Effector CD8-positive, alpha-beta T cell (primary cell): ENCODE results near the gene NFIA.
A peak's percentile ranks its signal among the peaks of the same experiment; 100 is the strongest.
"Not testable (repeated sequence)": the region's sequence is repeated elsewhere in the genome, so short reads cannot be mapped to it uniquely, and the experiment has no call there.

ENCODE experiments used
- DNase-seq: peaks from one replicate; lab custom pipeline; 2025; lab: John Stamatoyannopoulos, UW

Gene NFIA

DNA sequence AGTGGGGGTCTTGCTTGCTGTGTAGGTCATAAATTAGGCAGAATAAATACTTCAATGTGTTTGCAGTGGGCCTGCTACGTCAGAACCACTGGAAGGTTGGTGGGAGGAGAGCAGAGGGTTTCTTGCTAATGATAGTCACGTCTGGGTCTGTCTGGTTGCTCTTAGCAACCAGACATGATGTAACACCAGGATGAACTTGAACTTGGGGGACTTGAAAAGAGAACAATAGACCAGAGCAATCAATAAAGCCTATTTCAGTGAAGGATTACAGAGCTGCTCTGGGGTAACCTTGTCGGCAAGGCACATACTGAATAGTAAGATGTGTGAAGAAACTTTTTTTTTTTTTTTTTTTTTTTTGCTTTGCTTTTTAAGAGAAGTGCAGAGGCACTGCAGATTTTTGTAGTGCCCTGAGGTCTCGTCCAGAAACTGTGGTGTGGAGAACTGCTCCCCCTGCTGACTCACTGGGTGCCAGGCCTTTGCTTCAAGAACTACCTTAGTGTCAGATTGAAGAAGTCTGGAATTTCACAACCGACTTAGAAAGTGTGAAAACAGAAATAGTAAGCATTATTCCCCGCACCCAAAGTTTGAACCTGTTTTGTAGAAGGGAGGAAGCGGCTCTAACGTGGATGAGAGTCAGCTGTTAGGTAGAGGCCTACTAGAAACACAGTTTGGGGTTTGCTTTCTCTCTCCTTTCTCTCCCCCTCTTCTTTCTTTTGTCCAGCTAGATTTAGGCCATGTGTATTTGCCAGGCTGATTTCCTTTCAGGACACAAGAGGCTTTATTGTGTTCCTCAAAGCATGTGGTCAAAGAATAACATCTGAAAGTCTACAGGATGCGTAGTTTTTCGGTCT, 371.0 kb downstream of the NFIA start:
- peak; percentile 30 for DNase-seq

DNA sequence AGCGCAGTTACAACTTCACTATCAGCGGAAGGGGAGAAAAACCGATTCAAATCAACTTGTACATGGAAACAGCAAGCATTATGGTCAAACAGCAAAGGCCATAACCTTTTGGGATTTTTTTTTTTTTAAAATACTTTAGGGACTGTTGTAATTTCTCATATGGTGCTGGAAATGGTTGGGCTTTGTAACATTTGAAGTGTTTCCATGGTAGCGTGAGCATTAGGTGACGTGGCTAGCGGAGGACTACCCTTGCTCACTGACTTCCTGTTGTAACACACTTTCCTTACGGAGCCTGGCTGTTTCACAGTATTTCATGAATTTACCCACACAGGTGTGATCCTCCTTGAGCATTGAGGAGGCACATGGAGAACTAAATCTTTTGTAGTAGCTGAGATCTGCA, 373.0 kb downstream of the NFIA start:
- DNase-seq = no peak

- no peak for DNase-seq
Measured at GRCh38 chr1:61457526-61458040, 375.2 kb downstream of the NFIA start.

- no peak for DNase-seq
Measured at GRCh38 chr1:61459345-61459744, 377.0 kb downstream of the NFIA start.

DNA sequence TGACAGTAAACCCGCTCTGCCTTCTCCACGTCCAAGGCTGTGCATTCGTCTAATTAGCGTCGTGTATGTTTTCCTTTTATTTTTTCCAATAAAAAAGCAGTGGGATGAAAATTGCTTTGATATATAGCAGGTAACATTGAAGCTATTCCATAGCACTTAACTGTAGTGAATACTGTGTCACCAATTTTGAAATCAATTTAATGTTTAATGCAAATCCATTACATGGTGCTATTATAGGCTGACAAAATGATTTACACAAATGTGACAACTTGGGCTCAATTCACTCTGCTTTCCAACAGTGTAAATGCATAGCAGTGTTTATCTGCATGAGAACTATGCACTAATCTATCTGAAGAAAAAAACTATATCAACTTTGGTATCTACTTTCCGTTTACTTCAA, 377.8 kb downstream of the NFIA start:
- DNase-seq = no peak

- DNase-seq = no peak
Measured at GRCh38 chr1:61461406-61462384, 379.3 kb downstream of the NFIA start.

- DNase-seq = no peak
Measured at GRCh38 chr1:61462628-61463027, 380.3 kb downstream of the NFIA start.

GRCh38 chr1:61463220-61463619, 380.9 kb downstream of the NFIA start:
- no peak for DNase-seq

- not testable (repeated sequence) for DNase-seq
Measured at GRCh38 chr1:61467836-61468235, 385.5 kb downstream of the NFIA start.

GRCh38 chr1:61469365-61469764, 387.0 kb downstream of the NFIA start:
- DNase-seq = no peak

- no peak for DNase-seq
Measured at GRCh38 chr1:61472876-61473275, 390.5 kb downstream of the NFIA start.

- DNase-seq = no peak
Measured at GRCh38 chr1:61474269-61474817, 392.0 kb downstream of the NFIA start.

DNA sequence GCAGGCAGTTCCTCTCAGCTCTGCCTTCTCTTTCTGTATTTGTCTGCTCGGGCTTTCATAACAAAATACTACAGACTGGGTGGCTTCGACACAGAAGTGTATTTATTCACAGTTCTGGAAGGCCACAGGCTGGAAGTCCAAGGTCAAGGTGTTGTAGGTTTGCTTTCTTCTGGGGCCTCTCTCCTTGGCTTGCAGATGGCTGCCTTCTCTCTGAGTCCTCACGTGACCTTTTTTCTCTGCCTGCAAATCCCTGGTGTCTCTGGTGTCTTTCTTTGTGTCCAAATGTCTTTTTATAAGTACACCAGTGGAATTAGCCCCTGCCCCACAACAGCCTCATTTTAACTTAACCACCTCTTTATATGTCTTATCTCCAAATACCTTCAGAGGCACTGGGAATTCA, 392.6 kb downstream of the NFIA start:
- DNase-seq = no peak

- no peak for DNase-seq
Measured at GRCh38 chr1:61477301-61477700, 394.9 kb downstream of the NFIA start.

GRCh38 chr1:61480273-61480935, 398.0 kb downstream of the NFIA start:
- DNase-seq = no peak

DNA sequence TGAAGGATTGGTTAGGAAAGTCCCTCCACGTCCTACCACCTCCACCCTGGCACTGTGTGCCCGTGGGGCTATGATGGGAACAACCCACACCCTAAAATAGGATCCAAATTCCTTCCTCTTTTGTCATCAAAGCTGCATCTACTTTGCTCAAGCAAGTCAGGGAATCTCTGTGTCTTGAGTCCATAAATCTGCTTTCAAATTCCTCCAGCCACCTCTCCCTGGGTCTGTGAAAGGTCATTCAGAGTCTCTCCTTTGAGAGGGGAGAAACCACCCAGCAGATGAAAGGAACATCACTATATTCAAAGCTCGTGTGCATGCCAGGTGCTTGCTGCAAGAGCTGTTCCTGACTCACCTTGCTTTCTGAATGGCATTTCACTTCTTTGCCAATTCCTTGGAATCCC, 399.0 kb downstream of the NFIA start:
- DNase-seq = no peak

GRCh38 chr1:61482170-61482734, 399.9 kb downstream of the NFIA start:
- DNase-seq = no peak

DNA sequence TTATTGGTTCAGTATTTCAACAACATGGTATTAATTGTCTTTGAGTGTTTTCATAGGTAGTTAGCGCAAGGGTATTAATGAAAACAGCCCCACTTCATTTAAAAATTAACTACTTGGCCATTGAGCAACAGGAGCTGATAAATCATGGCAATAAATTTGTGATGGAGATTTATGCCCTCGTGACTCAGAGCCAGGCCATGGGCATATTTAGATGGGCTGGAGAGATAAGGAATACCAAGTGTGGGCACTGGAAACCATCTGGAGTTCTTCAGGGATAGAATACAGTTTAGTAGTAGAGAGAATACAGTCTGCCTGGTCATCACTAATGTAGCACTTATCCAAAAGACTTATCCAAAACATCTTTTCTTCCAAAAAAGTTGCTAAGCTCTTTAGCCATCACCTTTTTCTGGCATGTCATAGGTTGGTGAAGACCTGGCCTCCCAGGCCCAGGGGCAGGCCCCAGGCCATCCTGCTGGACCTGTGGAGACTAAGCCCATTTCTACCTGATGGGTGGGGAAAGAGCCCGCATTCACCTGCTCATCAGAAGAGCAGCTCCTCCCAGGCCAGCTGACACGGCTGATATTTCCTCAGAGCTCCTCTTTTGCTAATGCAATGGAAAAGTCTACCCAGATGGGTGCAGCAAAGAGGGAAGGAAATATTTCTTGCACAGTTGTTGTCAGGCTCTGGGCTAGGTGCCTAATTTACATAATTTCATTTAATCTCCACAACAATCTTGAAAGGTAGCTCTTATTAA, 404.6 kb downstream of the NFIA start:
- DNase-seq = no peak

DNA sequence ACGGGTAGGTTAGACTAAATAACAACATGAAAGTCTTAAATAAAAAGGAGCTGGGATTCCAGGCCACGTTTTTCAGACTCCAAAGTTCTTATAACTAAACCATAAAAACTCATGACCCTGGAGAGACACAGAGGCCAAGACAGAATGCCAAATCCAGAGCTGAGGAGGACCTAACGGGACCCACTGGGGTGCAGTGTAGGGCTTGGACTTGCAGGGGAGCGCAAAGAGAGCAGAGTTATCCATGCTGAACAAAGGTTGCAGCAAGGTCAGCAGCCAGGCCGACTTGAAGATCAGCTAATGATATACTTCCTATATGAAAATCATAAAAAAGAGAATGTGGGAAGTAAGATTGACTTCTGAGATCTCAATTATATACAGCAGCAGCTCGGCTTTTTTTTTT, 405.4 kb downstream of the NFIA start:
- no peak for DNase-seq

- DNase-seq = no peak
Measured at GRCh38 chr1:61490924-61491323, 408.6 kb downstream of the NFIA start.

GRCh38 chr1:61491497-61491896, 409.1 kb downstream of the NFIA start:
- DNase-seq = no peak
